GM21381 (cell line): ENCODE data around the gene ZBED4.
A peak's percentile ranks its signal among the peaks of the same experiment; 100 is the strongest.
"Not testable (repeated sequence)": the region's sequence is repeated elsewhere in the genome, so short reads cannot be mapped to it uniquely, and the experiment has no call there.

Source experiments
- ATAC-seq: cut with Tn5 transposase; IDR thresholded peaks from one replicate; pipeline ENCODE4 v1.9.1; 2021; ENCODE audit warnings: mild to moderate bottlenecking, moderate library complexity; ENCODE audit not compliant: unreplicated experiment

ZBED4 gene, protein sequence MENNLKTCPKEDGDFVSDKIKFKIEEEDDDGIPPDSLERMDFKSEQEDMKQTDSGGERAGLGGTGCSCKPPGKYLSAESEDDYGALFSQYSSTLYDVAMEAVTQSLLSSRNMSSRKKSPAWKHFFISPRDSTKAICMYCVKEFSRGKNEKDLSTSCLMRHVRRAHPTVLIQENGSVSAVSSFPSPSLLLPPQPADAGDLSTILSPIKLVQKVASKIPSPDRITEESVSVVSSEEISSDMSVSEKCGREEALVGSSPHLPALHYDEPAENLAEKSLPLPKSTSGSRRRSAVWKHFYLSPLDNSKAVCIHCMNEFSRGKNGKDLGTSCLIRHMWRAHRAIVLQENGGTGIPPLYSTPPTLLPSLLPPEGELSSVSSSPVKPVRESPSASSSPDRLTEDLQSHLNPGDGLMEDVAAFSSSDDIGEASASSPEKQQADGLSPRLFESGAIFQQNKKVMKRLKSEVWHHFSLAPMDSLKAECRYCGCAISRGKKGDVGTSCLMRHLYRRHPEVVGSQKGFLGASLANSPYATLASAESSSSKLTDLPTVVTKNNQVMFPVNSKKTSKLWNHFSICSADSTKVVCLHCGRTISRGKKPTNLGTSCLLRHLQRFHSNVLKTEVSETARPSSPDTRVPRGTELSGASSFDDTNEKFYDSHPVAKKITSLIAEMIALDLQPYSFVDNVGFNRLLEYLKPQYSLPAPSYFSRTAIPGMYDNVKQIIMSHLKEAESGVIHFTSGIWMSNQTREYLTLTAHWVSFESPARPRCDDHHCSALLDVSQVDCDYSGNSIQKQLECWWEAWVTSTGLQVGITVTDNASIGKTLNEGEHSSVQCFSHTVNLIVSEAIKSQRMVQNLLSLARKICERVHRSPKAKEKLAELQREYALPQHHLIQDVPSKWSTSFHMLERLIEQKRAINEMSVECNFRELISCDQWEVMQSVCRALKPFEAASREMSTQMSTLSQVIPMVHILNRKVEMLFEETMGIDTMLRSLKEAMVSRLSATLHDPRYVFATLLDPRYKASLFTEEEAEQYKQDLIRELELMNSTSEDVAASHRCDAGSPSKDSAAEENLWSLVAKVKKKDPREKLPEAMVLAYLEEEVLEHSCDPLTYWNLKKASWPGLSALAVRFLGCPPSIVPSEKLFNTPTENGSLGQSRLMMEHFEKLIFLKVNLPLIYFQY

DNA sequence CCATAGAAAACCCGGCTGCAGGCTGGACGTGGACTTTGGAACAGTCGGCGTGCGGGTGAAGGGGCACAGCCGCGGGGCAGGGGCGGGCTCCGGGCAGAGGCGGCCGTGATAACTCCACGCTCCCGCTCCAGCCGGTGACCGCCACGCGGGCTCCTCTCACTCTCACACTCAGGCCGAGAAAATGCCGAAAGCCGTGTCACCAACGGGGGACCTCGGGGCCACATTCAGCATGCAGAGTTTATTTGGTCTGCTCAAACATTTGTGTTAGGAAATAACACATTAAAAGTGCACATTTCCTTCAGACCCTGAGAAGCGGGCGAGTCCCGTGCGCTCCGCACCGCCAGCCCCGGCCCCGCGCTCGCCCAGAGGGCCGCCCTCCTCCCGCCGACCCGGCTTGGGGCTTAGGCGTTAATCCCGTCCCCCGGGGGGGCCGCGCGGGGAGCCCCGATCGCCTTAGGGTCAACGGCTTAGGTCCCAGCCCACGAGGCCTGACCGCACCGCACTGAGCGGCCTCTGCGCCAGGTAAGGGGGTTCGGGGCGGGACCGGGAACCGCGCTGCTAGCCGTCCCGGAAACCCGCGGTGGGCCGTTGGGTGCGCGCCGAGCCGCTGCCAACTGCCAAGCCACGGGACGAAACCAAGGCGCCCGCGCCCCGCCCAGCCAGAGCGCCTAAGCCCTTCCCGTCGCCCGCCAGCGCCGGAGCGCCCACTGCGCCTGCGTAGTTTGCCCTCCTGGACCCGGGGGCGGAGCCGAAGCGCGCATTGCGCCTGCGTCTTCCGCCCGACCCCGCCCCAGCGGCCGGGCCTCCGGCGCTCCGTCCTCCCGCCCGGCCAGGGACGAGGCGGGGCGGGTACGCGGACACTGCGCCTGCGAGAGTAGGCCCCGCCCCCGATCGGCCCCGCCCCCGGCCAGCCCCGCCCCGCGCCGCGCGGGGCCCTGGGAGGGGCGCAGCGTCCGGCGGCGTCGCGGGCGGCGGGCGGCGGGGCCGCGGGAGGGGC lies at the start of gene ZBED4:
Gene ZBED4, plus strand, starts transcription at position 947 of the 997 bp plus-strand sequence. CDS start 29,819 bp downstream, outside the sequence.
- peak; percentile 73 for ATAC-seq

DNA sequence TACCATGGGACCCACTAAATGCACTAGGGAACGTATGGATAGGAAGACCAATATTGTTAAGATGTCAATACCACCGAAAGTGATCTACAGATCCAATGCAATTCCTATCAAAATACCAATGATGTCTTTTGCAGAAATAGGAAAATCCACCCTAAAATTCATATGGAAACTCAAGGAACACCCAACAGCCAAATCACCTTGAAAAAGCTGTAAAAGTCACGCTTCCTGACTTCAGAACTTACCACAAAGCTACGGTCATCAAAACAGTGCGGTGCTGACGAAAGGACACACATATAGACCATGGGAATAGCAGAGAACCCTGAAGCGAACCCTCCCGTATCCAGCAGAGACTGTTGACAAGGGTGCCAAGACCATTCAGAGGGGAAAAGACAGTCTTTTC lies 46.5 kb upstream of the ZBED4 start:
- no peak for ATAC-seq

DNA sequence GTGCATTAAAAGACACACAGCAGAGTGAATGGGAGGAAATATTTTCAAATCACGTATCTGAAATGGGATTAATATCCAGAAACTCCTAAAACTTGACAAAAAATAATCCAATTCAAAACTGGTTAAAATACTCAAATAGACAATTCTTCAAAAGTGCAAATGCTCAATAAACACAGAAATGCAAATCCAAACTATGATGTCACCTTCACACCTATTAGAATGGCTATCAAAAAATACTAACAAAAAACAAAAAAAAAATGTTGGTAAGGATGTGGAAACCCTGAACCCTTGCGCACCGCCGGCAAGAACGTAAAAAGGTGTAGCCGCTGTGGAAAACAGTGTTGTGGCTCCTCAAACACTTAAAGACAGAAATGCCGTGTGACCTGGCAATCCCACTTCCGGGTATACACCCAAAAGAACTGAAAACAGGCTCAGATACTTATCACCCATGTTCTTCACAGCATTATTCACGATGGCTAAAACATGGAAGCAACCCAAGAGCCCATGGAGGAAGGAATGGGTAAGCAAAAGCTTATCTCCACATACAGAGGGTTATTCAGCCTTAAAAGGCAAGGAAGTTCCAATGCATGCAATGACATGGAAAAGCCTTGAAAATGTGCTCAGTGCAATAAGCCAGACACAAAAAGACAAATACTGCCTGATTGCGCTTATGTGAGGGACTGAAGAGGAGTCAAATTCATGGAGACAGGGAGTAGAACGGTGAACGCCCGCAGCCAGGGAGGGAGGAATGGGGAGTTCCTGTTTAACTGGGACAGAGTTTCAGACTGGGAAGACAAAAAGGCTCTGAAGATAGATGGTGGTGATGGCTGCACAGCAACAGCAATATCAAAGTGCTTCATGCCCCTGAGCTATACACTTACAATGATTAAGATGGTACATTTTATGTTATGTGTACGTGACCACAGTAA lies 45.6 kb upstream of the ZBED4 start:
- ATAC-seq, result no peak

DNA sequence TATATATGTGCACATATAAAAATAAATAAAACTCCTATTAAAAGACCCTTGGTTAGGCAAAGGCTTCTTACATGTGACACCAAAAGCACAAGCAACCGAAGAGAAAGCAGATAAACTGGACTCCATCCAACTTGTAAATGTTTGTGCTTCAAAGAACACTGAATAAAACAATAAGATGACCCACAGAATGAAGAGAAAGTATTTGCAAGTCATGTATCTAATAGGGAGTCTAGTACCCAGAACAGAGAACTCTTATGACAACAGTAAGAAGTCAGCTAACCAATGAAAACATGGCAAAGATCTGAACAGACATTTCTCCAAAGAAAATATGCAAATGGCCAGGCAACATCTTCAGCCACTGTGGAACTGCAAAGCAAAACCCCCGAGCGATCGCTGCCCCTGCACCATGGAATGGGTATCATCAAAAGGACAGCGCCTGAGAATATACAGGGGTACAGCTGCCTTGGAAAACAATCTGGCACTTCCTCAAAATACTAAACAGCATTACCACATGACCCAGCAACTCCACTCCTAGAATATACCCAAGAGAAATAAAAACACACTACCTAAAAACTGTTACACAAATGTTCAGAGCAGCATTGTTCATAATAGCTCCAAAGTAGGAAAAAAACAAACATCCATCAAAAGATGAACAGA lies 43.2 kb upstream of the ZBED4 start:
- no peak for ATAC-seq

DNA sequence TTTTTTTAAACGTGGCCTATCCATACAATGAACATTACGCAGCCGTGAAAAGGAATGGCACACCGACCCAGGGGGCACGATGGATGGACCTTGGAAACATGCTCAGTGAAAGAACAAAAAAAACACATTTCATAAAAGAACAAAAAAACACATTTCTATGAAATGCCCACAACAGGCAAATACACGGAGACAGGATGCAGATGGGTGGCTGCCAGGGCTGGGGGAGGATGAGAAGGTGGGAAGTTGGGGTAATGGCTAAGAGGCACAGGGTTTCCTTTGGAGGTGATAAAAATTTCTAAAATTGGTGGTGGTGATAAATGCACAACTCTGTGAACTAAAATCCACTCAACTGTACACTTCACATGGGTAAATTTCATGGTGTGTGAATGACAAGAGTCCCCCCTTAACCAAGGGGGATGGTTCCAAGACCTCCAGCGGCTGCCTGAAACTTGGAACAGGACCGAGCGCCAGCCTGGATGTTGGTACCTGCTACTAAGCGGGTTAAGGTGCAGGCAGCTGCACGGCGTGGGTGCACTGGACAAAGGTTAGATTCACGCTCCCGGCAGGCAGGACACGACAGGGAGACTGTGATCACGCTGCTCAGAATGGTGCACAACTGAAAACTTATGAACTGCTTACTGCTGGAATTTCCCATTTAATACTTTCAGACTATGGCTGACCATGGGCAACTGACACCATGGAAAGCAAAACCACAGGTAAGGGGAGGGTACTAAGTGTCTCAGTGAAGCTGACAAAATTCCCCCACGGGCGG lies 42.4 kb upstream of the ZBED4 start:
- no peak for ATAC-seq

DNA sequence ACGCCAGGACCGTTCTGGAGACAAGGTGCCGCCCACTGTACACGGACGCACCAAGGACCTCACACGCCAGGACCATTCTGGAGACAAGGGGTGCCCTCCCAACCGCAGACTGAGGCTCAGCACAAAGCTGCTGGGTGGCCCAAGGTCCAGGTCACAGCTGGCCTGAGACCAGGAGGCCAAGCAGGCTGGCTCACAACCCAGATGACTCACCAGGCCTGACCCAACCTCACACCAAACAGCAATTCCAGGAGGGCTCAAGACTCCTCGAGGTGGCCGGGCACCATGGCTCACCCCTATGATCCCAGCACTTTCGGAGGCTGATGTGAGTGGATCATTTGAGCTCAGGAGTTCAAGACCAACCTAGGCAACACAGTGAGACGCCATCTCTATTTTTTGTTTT lies 40.8 kb upstream of the ZBED4 start:
- no peak for ATAC-seq

DNA sequence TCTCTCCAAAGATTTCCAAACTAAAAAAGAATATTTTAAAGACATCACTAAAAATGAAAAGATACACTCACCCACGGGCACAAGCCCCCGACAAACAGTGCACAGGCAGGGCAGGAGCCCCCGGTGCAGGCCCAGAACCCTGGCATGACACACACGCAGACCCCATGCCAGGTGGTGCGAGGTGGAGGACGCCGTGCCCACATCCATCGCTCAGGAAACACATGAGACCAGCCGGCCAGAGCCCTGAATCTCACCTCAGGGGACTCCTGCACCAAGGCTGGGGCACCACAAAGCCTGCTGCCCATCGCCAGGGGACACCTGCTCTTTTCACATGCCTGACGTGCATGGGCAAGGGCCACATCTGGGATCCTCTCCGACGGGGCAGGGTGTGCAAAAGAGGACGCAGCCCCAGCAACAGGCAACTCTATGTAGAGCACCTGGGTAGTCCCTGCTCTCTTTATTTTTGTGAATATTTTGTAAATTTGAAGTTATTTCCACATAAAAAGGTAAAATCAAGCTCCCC lies 39.4 kb upstream of the ZBED4 start:
- no peak for ATAC-seq

DNA sequence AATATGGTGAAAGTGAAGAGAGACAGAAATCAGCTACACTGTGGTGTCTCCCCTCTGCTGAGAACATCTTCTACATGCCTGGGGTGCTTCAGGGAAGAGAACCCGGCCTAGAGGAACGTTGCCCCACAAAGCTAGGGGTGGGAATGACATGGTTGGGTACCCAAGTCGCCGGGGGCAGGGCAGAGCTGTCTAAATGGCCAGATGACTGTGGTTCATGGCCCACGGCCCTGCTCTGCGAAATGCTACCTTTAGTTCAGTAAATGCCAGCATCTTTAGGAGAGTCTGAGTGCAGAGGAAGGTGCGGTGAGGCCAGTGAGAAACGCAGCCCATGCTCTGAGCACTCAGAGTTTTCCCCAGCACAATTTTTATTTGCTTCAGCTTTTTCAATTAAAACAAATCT lies 38.8 kb upstream of the ZBED4 start:
- ATAC-seq, result no peak

DNA sequence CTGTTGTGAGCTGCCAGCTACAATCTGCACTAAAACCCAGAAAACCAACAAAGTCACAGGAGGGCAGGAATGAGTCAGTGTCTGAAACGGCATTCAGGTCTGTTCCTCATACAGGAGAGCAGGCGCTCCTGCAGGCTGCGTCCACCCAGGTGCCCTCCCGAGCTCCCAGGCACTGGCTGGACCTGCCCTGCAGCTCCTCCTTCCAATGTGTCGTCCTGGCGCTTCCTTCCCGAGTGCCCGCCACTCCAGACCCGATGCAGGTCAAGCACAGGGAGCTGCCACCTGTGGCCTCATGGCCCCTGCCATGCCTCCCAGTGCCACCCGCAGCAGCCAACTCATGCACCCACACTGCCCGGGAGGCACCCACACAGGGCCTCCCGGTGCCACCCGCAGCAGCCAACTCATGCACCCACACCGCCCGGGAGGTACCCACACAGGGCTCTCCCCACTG lies 38.0 kb upstream of the ZBED4 start:
- no peak for ATAC-seq

DNA sequence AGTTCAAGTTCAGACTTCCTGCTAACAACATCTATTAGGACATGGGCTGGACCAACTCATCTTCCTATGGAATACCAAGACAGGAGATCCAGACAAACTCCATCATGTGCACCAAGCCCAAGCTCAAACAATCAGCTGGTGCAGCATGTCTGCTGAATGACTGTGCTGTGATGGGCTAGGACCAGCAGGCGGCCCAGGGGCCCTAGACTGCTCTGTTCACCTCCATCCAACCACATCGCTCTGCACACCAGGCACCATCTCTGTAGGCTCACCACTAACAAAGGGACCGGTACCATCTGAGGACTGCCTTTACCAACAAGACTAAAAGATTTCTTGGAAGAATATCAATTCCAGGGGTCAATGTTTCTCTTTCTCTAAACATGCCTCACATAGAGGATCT lies 36.3 kb upstream of the ZBED4 start:
- no peak for ATAC-seq

DNA sequence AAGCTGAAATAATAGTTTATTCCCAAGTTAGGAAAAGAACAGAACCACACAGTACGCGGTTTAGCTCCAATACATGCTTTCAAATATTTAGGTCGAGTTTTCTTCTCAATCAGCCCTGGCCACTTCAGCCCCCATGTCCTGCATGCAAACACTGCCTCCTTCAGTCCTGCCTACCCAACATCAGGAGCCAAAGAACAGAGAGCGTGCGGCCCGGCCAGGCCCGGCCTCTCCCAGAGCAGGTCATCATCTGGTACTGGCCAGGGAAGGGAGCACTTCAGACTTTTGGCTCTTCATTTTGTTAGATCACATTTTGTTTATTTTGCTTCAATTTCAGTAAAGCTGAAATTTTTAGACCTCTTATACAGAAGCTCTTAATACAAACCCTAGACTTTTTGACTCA lies 32.7 kb upstream of the ZBED4 start:
- ATAC-seq, result no peak

DNA sequence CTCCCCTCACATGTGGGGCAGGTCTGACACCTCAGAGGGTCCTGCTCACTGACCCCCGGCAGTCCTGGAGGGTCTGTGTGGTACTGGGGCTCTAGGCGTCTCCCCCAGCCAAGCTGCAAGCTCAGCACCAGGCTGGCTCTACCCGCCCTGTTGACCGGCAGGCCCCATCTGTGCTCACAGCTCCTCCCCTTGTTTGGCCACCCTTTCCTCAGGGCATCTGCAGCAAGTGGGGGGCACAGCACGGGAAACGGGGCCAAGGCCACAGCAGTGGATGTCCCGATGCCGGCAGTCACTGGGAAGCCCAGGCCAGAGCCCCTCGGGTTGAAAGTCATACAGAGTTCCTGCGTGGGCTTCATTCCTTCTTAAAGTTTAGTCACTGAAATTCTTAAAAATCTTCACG lies 31.9 kb upstream of the ZBED4 start:
- not testable (repeated sequence) for ATAC-seq

DNA sequence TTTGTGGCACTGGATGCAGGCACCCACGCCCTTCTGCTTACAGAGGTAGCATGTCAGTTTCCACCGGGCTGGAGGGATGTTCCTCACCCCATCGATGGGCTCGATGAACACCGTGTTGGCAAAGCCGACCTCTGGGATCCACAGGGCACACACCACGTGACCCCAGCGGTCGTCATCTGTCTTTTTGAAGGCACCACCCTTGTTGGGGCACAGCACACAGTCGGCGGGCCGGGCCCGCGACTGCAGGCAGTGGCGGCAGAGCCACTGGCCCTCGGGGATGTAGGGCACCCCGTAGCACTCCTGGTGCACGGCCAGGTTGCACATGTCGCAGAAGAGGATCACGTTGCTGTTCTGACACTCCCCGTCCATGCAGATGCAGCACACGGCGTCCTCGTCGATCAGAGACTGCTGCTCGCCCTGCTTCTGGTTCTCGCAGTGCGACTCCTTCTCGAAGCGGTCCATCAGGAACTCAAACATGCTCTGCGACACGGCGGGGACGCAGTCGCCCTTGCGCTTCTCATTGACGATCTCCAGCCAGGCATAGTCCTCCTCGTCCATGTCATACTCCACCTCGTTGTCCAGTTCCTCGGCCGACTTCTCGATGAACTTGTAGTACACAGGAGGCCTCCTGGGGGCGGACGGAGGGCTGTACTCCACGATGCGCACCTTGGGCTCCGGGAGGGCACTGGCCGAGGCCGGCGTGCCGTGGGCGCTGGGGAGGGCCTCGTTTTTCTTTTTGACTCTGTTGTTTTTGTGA lies 30.2 kb upstream of the ZBED4 start:
- ATAC-seq, result no peak

DNA sequence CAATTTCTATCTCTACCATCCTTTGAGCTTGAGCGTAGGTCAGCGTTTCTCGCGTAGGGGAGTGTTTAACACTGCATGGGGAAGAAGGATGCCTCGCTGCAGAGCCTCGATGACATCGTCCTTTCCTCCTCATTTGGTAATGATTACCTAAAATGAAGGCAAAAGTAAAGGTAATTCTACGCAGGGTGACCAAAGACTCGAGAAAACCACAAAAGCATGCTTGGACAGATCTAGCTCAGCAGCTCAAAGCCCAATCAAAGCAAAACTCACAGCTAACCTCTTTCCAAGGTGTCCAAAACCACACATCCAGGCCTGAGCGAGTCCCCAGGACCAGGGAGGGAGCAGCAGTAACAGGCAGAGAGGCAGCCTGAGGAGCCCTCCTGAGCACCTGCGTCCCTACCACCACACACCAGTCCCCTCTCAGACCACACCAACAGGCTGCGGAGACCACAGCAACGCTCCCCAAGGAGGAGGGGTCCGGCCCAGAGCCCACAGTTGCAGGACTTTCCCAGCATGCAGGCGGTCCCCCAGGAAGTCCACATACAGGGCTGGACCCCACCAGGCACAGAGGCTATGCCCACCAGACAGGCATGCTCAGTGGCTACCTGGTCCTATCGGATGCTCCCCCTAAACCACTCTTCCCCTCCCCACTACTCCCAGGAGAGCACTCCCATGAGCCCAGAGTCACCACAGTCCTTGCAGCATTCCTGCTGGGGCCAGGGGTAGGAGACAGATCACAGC lies 29.3 kb upstream of the ZBED4 start:
- ATAC-seq, result no peak

DNA sequence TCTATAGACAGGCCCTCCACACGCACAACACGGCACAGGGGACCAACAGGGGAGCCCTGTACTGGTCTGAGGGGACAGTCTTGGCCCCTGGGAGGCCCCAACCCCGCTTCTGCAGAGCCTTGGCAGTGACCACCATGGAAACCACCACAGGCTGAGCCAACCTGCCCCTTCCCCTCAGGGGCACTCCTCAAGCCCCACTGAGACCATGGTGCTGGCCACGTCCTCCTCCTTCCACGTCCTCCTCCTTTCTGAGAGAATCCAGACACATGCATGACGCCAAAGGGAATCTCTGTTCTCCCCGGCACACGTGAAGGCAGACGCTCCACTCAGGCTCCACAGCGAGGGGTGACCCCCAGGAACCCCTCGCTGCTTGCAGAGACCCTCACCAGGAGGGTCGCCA lies 28.7 kb upstream of the ZBED4 start:
- ATAC-seq, result no peak

DNA sequence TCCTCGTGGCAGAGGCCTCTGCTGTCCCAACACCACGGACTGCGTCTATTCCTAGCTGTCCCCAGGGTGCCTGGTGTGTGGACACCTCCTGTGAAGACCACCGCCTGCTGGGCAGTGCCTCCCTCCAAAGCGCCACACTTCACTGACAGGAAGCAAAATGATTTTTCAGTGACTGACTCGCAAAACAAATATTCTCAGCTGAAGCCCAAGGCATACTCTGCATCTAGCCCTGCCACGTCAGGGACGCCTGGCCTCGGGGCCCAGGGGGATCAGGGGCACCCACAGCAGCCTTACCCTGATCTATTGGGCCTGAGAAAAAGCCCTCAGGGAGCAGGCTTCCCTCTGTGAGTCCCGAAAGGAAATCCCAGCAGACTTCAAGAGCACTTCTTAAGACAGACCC lies 28.2 kb upstream of the ZBED4 start:
- no peak for ATAC-seq
